Right renal pelvis (tissue), 4 donors: ENCODE results near the gene FSD2. TPM values are rescaled to one million over a fixed set of nuclear protein-coding genes. Genes with fewer than 3 reads are reported as not detected.

Experiments used
- DNase-seq, 4 donors: peaks; one replicate each; pipeline ENCODE4 v3.0.0-alpha.2; 2013; ENCODE audit warnings: low read depth in 4 of 4, low spot score in 3 of 4, missing footprints in 1 of 4
- polyA plus RNA-seq, 4 donors: library from polyadenylated mRNA; unstranded; fragments of 120-200 nt; gene quantifications; one replicate each; pipeline ENCODE4 v1.2.1, GENCODE V29; 2013; ENCODE audit not compliant: insufficient read length in 4 of 4

FSD2 gene
- polyA plus RNA-seq = under 1 TPM; 0.04 to 0.29 (median 0.10) TPM

- no peak for DNase-seq
Observed at GRCh38 chr15:82805994-82806406, at the start of gene FSD2. Gene FSD2, minus strand, starts transcription at chr15:82806069. Its CDS starts 18,679 bp downstream, at chr15:82787390.

GRCh38 chr15:82854554-82854953 lies 48.7 kb upstream of the FSD2 start:
- DNase-seq = no peak

GRCh38 chr15:82852941-82853561 lies 47.2 kb upstream of the FSD2 start:
- no peak for DNase-seq

DNA sequence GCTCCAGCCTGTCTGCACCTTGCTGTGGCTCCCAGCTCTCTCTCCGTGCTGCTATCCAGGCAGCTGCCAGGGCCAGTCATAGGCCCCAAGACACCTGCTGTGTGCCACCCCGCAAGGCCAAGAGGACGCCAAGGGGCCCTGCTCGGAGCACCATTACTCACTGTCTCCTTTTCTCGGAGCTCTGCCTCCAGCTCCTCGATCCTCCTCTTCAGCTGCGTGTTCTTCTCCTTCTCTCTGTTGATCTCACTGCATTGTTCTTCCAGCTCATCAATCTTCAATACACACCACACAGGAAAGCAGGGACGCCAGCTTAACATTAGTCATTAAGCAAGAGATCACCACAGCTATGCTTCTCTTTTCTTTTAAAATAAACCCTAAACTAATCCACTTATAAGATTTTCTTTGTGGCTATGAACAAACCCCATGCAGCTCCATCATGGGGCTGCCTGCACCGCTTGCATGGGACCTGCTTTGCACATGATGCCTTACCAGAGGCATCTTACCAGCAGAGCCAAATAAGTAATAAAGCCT lies 46.2 kb upstream of the FSD2 start:
- DNase-seq = no peak

- DNase-seq = no peak
Observed at GRCh38 chr15:82851306-82851850, 45.5 kb upstream of the FSD2 start.

DNA sequence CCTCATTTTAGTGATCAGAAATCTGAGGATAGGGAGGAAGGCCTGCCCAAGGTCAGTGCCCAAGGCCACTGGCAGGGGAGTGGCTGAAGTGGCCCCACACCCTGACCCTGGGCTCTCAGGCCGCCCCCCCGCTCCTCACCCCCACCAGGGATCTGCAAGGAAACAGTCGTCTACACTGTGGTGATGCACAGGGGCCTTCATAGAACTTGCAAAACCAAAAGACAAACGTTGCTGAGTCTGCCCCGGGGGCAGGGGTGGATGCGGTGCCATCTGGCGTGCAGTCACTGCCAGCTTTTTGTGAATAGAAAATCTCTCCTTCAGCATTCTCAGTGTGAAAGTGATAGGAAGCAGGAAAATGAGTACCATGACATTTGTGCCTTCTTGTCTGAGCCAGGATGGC lies 44.9 kb upstream of the FSD2 start:
- no peak for DNase-seq

DNA sequence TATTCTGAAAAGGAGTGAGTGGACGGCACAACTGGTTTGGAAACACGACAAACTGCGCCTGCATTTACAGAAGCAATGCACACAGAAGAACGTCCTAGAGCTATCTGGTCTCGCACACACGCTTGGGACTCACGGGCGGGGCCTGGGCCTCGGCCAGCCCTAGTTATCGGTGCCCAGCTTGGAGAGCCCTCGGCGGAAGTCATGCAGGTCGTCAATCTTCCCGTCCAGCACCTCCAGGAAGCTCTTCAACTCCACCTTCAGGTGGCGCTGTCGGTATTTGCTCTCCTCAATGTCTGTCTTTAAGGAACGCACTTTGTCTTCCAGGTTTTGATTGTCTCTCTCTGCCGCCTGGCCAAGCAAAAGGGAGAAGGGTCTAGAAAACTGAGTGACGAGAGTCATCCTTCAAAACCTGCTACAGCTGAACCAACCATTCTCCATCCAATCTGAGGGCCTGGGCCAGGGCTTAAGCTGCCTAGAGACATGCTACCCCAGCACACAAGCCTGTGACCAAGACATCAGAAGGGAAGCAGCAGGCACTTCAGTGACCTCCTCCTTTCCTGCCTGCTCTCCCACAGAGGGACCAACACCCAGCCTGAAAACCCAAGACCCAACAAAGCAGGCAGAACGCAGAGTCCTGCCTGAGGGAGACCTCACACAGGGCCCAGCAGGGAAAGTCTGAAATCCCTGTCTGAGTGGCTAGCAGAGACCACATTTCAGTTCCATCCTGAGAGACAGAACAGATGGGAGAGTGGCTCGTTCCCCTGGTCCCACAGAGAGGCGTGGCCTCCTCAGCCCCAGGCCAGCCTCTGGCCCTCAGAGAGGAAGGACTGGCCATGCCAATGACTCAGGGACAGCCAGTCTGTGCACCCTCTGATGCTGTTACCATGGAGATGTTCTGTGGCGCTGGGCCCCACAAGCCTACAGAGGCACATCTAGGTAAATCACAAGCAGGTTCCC lies 44.0 kb upstream of the FSD2 start:
- DNase-seq = peak; percentile 65 to 78 (median 74)

GRCh38 chr15:82848241-82848993 lies 42.5 kb upstream of the FSD2 start:
- DNase-seq = no peak

DNA sequence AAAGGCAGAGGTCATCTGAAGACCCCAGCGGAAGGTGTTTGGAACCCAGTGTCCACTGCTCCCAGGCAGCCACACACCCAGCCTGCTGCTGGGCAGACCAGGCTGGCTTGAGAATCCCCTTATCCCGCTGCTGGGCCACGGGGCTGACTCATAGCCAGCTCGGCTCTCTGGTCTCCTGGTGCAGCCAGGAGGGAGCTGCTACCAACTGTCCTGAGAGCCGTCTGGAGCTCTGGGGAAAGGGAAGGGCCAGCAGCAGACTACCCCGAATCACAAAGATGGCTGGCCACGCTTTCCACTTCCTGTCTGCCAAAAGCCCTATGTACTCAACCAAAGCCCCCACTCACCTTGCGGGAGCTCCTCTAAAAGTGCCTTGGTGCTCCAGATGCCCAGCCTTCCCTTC lies 41.8 kb upstream of the FSD2 start:
- no peak for DNase-seq

DNA sequence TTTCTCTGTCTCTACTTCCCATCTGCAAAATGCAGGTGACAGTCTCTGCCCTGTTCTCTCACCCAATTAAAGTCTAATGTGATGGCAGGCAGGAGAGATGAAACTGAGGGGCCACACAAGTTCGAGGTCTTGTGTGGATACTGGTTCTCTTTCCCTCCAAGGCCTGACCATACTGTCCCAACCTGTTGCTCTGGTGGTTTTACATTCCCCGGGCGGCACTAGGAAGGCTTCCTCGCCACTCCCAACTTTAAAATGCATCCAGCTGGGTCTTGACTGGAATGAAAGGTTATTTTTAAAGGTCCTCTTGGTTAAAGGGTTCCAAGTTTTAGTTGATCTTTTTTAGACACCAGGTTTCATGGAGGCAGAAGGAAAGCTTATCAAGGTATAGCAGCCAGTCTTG lies 40.8 kb upstream of the FSD2 start:
- DNase-seq = no peak

DNA sequence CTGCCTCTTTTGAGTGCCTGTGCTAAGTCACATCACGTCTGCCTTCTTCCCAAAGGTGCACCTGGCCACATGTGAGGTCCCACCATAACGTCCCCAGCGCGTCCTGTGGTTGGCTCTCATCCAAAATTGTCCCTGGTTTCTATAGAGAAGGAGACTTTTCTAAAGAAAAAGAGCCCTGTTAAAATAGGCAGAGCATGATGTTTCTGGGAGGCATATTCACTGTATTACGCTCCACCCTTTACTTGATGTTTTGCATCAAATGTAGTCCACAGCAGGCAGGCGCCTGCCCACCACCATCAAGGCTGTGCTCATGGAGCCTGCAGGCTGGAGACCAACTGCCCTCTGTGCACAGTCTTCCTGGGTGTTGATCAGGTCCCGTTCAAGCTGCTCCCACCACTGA lies 39.8 kb upstream of the FSD2 start:
- no peak for DNase-seq

GRCh38 chr15:82843566-82843965 lies 37.7 kb upstream of the FSD2 start:
- DNase-seq = no peak

DNA sequence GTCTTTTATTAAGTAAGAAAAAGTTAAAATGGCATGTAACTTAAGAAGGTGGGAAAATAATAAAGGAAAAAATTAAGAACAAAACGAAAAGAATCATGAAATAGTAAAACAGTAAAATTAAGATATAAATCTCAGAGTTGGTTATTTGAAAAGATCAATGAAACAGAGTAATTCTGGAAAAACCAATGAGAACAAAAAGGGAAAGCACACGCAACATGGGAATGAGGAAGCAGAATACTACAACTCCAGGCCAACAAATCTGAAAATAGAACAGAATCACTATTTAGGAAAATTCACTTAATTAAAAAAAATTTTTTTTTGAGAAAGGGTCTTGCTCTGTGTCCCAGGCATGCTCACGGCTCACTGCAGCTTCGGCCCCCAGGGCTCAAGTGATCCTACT lies 34.3 kb upstream of the FSD2 start:
- DNase-seq = no peak

DNA sequence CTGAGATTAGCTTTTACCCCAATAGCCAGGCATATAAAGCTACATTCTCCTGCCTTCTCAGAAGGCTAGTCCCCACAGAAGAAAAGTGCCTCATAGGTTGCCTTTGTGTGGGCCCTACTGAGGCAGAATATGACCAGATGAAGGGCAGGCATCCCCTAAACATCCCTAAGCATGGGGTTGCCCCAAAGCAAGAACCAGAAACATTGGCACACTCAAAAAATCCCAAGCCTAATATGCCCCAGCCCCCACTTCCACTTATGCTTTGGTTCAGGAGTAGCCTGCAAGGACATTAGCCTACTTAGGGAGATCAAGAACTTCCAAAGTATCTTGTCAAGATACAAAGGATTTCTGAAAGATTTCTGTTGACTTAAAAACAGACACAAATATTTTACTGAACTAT lies 33.3 kb upstream of the FSD2 start:
- no peak for DNase-seq

DNA sequence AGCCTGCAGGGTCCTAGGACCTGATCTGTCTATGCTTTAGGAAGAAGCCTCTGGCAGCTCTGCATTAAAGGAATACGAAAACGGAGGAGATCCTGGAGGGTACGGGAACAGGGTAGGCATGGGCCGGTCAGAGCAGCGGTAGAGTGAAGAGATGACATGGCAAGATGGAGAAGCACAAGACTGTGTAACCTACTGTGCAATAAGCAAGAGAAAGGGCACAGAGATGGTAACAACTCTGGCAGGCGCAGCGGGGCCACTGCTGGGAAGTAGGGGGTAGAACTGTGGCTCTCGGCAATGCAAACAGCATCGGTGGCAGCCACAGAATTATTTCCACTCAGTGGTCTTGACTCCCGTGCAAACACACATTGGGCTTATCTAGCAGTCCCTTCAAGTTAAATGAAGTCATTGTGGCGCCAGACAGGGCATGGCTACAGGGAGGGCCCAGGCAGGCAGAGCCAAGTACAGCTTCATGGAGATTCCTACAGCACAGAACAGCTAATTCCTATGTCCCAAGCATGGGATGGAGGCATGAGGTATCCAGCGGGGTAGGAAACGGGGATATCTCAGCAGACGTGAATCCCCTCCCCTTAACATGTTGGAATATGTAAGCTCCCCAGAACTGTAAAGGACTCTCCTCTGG lies 32.3 kb upstream of the FSD2 start:
- DNase-seq = no peak

GRCh38 chr15:82835391-82835917 lies 29.6 kb upstream of the FSD2 start:
- no peak for DNase-seq

- no peak for DNase-seq
Observed at GRCh38 chr15:82833362-82833682, 27.5 kb upstream of the FSD2 start.

DNA sequence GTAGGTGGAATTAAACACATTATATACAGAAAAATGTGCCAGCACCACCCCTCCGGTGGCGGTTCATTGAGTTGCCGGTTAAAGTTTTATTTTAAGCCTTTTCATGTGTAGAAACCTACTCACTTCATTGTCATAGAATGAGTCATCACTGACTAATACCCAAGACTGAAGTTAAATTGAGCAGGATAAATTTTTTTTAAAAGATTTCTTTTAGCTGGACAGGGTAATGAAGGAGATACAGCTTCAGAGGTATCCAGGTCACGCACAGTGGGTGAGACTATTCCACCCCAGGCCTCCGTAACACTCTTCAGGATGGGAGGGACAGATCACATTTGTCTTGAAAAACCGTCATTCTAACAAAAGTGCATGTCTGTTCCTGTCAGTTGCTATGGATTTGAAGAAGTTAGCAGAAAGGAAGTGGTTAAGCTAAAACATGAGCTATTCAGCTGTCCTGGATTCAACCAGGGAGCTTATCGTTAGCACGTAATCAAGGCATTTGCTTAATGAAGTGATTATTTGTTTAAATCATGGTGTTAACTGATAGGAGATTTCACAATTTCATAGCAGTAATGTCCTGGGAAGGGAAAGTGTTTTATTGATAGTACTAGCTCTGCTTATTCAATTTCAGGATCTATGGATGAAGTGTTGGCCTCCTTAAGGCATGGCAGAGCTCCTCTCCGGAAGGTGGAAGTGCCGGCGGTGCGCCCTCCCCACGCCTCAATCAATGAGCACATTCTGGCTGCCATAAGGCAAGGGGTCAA lies 26.9 kb upstream of the FSD2 start:
- DNase-seq = no peak

DNA sequence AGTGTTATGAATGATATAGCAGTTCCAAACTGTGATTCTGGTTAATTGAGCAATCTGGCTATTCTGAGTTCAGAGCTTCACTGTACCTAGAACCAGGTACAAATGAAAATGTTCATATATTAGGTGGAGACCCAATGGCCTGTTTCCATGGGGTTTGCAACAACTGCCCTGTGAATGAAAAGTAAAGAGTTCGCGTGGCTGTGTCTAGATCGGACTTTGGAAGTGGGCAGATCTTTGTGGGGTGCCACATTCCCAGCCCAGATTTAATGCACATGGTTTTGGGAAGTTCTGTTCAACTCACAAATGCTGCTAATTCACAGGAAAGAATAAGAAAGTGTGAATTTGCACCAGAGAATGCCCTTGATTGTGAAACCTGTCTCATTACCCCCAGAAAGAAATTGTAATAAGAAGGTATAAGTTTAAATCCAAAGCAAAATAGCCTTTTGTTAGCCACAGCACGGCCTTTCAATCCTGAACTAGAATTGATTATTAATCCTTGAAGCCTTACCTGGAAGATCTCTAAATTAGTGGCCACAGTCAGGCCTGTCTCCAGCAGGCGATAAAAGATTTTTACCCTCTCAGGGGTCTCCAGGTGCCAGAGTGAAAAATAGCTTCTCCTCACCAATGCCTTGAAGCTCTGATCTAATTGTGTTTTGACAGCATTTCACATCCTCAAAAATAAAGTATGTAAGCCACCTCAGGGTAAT lies 26.2 kb upstream of the FSD2 start:
- no peak for DNase-seq
